Measurements from ENCODE around the gene PSMG1.
"Not testable (repeated sequence)": the region's sequence is repeated elsewhere in the genome, so short reads cannot be mapped to it uniquely, and the experiment has no call there.

GRCh38 chr21:39220875-39221274 is 37.6 kb upstream of the PSMG1 start:
- TF ChIP-seq POLR2AphosphoS5 (IDR thresholded peaks at IDR 0.05; ENCODE audit: low read depth, low read length); E2F6 (IDR thresholded peaks at IDR 0.05); SRF (IDR thresholded peaks at IDR 0.05; ENCODE audit: low read depth, low read length); ZNF274 (IDR thresholded peaks at IDR 0.05; ENCODE audit: borderline replicate concordance, extremely low read depth, low read length); CTCF (IDR thresholded peaks at IDR 0.05; ENCODE audit: control extremely low read depth in 1 of 3, insufficient read depth in 1 of 3, low read depth in 1 of 3, low read length in 3 of 3); EZH2 (IDR thresholded peaks at IDR 0.05; ENCODE audit: low read depth, low read length, severe bottlenecking); CEBPB (IDR thresholded peaks at IDR 0.05; ENCODE audit: low read depth, low read length); RAD21 (IDR thresholded peaks at IDR 0.05 in 1 of 2, conservative IDR thresholded peaks at IDR 0.05 in 1 of 2; ENCODE audit: low read depth in 2 of 2, low read length in 2 of 2); MAX (IDR thresholded peaks at IDR 0.05); EGR1 (IDR thresholded peaks at IDR 0.05; ENCODE audit: borderline replicate concordance, low read depth, low read length); POLR2A (IDR thresholded peaks at IDR 0.05; ENCODE audit: control extremely low read depth in 1 of 2, low read depth in 2 of 2, low read length in 2 of 2); JUN (IDR thresholded peaks at IDR 0.05; ENCODE audit: low read depth, low read length): not testable (repeated sequence)

Data from H1 (cell line).